ENCODE data around the gene R3HCC1L. TPM values are rescaled to one million over a fixed set of nuclear protein-coding genes. Genes with fewer than 3 reads are reported as not detected.

Gene R3HCC1L
- total RNA-seq, 1 donor from 2014 or later: 16.9 TPM

- H3K4me1 Mint-ChIP-seq: no peaks in the 10 kb centered on the region
- peaks cover 17% of the 10 kb centered on the region for H3K36me3 Mint-ChIP-seq
- H3K27ac Mint-ChIP-seq: no peak overlapping the region
- H3K9me3 Mint-ChIP-seq: no peaks in the 10 kb centered on the region
- no peak for DNase-seq (ENCODE audit: low spot score in 2 of 2, unreplicated experiment in 2 of 2)
- no peak overlapping the region for H3K4me3 Mint-ChIP-seq
- no peaks in the 10 kb centered on the region for H3K27me3 Mint-ChIP-seq (ENCODE audit: low read depth)
- TF ChIP-seq, protein P1, sequence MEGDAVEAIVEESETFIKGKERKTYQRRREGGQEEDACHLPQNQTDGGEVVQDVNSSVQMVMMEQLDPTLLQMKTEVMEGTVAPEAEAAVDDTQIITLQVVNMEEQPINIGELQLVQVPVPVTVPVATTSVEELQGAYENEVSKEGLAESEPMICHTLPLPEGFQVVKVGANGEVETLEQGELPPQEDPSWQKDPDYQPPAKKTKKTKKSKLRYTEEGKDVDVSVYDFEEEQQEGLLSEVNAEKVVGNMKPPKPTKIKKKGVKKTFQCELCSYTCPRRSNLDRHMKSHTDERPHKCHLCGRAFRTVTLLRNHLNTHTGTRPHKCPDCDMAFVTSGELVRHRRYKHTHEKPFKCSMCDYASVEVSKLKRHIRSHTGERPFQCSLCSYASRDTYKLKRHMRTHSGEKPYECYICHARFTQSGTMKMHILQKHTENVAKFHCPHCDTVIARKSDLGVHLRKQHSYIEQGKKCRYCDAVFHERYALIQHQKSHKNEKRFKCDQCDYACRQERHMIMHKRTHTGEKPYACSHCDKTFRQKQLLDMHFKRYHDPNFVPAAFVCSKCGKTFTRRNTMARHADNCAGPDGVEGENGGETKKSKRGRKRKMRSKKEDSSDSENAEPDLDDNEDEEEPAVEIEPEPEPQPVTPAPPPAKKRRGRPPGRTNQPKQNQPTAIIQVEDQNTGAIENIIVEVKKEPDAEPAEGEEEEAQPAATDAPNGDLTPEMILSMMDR (IDR thresholded peaks at IDR 0.05; ENCODE audit: unreplicated experiment): no peak
These were observed 119.9 kb downstream of the R3HCC1L start for GRCh38 chr10:98254234-98254974.

GRCh38 chr10:98255146-98255877 is 120.9 kb downstream of the R3HCC1L start:
- TF ChIP-seq, protein P1 (IDR thresholded peaks at IDR 0.05; ENCODE audit: unreplicated experiment): no peak
- Mint-ChIP-seq H3K36me3 (peaks cover 10% of the 10 kb centered on the region), H3K27ac (no peak overlapping the region), H3K4me1 (no peaks in the 10 kb centered on the region), H3K9me3 (no peaks in the 10 kb centered on the region), H3K27me3 (ENCODE audit: low read depth) (no peaks in the 10 kb centered on the region), H3K4me3 (no peak overlapping the region)
- no peak for DNase-seq (ENCODE audit: low spot score in 2 of 2, unreplicated experiment in 2 of 2)

DNA sequence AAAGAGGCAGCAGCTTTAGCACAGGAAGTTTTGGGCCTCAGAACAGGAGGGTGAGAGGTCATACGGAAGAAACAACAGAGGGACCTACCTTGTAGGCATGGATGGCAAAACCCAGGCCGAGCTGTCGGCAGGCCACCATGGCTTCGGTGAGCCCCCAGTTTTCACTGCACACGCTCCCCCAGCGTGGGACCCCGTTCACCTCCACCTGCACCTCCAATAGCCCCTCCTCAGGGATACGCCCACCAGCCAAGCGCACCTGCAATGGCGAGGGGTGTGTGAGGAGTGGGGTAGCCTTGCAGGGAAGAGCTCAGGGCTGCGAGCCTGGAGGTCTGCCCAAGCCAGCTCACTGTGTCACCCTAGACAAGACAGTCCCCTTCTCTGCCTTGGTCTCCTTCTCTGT is 122.2 kb downstream of the R3HCC1L start:
- Mint-ChIP-seq H3K27me3 (ENCODE audit: low read depth) (no peaks in the 10 kb centered on the region), H3K9me3 (no peaks in the 10 kb centered on the region), H3K27ac (no peak overlapping the region), H3K36me3 (peaks cover 6% of the 10 kb centered on the region), H3K4me1 (no peaks in the 10 kb centered on the region), H3K4me3 (no peak overlapping the region)
- DNase-seq (ENCODE audit: low spot score in 2 of 2, unreplicated experiment in 2 of 2): no peak
- TF ChIP-seq, protein P1 (IDR thresholded peaks at IDR 0.05; ENCODE audit: unreplicated experiment): no peak

- H3K27ac Mint-ChIP-seq: peak overlapping the region; percentile 5
- H3K27me3 Mint-ChIP-seq (ENCODE audit: low read depth): no peaks in the 10 kb centered on the region
- no peak for DNase-seq (ENCODE audit: low spot score in 2 of 2, unreplicated experiment in 2 of 2)
- TF ChIP-seq, protein P1 (IDR thresholded peaks at IDR 0.05; ENCODE audit: unreplicated experiment): no peak
- H3K36me3 Mint-ChIP-seq: peaks cover 6% of the 10 kb centered on the region
- H3K4me3 Mint-ChIP-seq: no peak overlapping the region
- no peaks in the 10 kb centered on the region for H3K4me1 Mint-ChIP-seq
- no peaks in the 10 kb centered on the region for H3K9me3 Mint-ChIP-seq
These were observed 122.7 kb downstream of the R3HCC1L start for GRCh38 chr10:98257198-98257597.

- Mint-ChIP-seq H3K4me1 (no peaks in the 10 kb centered on the region), H3K4me3 (no peak overlapping the region), H3K27ac (no peak overlapping the region), H3K27me3 (ENCODE audit: low read depth) (no peaks in the 10 kb centered on the region), H3K9me3 (no peaks in the 10 kb centered on the region), H3K36me3 (peaks cover 6% of the 10 kb centered on the region)
- TF ChIP-seq, protein P1 (IDR thresholded peaks at IDR 0.05; ENCODE audit: unreplicated experiment): no peak
- DNase-seq (ENCODE audit: low spot score in 2 of 2, unreplicated experiment in 2 of 2): no peak
These were observed 123.5 kb downstream of the R3HCC1L start for GRCh38 chr10:98257961-98258360.

Data from mesothelial cell of epicardium (in vitro differentiated cells).